CD14-positive monocyte (primary cell): ENCODE results near the gene IL1RAPL1. TPM values are rescaled to one million over a fixed set of nuclear protein-coding genes. Genes with fewer than 3 reads are reported as not detected.

Experiments
- DNase-seq, 3 donors: peaks; one replicate each; pipeline ENCODE4 v3.0.0-alpha.2; 2011 to 2022
- H2AFZ ChIP-seq: 2 replicates; pipeline ENCODE4 v1.6.0; 2012; ENCODE audit warnings: mild to moderate bottlenecking, low read depth, low read length, inconsistent platforms; ENCODE audit not compliant: insufficient read depth, poor library complexity, severe bottlenecking
- H3K27ac ChIP-seq, 2 donors: 1 replicate in 1 of 2; 2 replicates in 1 of 2; pipeline ENCODE4 v1.5.1; 2012 to 2013; ENCODE audit warnings: low read length in 2 of 2, control low read depth in 1 of 2, inconsistent platforms in 1 of 2, low read depth in 1 of 2, mild to moderate bottlenecking in 1 of 2
- H3K27me3 ChIP-seq, 2 donors: one replicate each; pipeline versions ENCODE4 v1.6.0 to v1.6.1; 2011 to 2013; ENCODE audit warnings: low read length in 2 of 2; ENCODE audit not compliant: control insufficient read depth in 2 of 2, insufficient read depth in 2 of 2
- H3K36me3 ChIP-seq, 2 donors: replicated peaks in 1 of 2; 1 replicate in 1 of 2; 2 replicates in 1 of 2; pipeline versions ENCODE4 v1.5.1 to v1.6.1; 2012 to 2013; ENCODE audit warnings: low read length in 2 of 2, control low read depth in 1 of 2, inconsistent platforms in 1 of 2, mild to moderate bottlenecking in 1 of 2; ENCODE audit not compliant: insufficient read depth in 2 of 2, control insufficient read depth in 1 of 2
- H3K4me1 ChIP-seq, 2 donors: 1 replicate in 1 of 2; 2 replicates in 1 of 2; pipeline versions ENCODE4 v1.5.1 to v1.6.1; 2012 to 2013; ENCODE audit warnings: low read length in 2 of 2, control low read depth in 1 of 2, inconsistent platforms in 1 of 2, mild to moderate bottlenecking in 1 of 2, moderate library complexity in 1 of 2; ENCODE audit not compliant: insufficient read depth in 2 of 2, control insufficient read depth in 1 of 2
- H3K4me2 ChIP-seq: replicated peaks from 2 replicates; pipeline ENCODE3; 2012; ENCODE audit warnings: low read length, moderate library complexity, mild to moderate bottlenecking; ENCODE audit not compliant: poor library complexity, severe bottlenecking; ENCODE audit errors: extremely low read depth
- H3K4me3 ChIP-seq, 3 experiments: fragments of 200-600 bp in 1 of 3; sonication (generic) in 1 of 3; replicated peaks in 1 of 3; 1 replicate in 2 of 3; 2 replicates in 1 of 3; pipeline ENCODE4 v1.5.1; 2011 to 2013; ENCODE audit warnings: low read length in 3 of 3, mild to moderate bottlenecking in 3 of 3, control low read depth in 2 of 3, low read depth in 2 of 3, inconsistent platforms in 1 of 3, moderate library complexity in 1 of 3
- H3K79me2 ChIP-seq: 2 replicates; pipeline ENCODE4 v1.6.0; 2012; ENCODE audit warnings: mild to moderate bottlenecking, control low read depth, inconsistent platforms, low read length, moderate library complexity; ENCODE audit not compliant: insufficient read depth
- H3K9ac ChIP-seq: 2 replicates; pipeline ENCODE4 v1.6.0; 2017; ENCODE audit warnings: low read length, mild to moderate bottlenecking; ENCODE audit not compliant: insufficient read depth, poor library complexity, severe bottlenecking
- H3K9me3 ChIP-seq, 2 donors: replicated peaks in 1 of 2; 1 replicate in 1 of 2; 2 replicates in 1 of 2; pipeline versions ENCODE4 v1.5.1 to v1.6.1; 2012 to 2013; ENCODE audit warnings: low read length in 2 of 2, control low read depth in 1 of 2; ENCODE audit not compliant: control insufficient read depth in 1 of 2, insufficient read depth in 1 of 2
- H4K20me1 ChIP-seq: 2 replicates; pipeline ENCODE4 v1.6.0; 2012; ENCODE audit warnings: mild to moderate bottlenecking, low read length, control low read depth, moderate library complexity; ENCODE audit not compliant: insufficient read depth
- H3K27ac Mint-ChIP-seq, 7 donors: one replicate each; pipeline ENCODE4 v1.8.0; 2020; ENCODE audit warnings: mild to moderate bottlenecking in 7 of 7, mixed read lengths in 7 of 7, moderate library complexity in 6 of 7, inconsistent platforms in 2 of 7
- H3K27me3 Mint-ChIP-seq, 3 donors: one replicate each; pipeline ENCODE4 v1.8.0; 2021 to 2022; ENCODE audit warnings: low read depth in 3 of 3, mild to moderate bottlenecking in 3 of 3, mixed read lengths in 3 of 3, moderate library complexity in 3 of 3, inconsistent platforms in 1 of 3
- H3K36me3 Mint-ChIP-seq, 2 donors: one replicate each; pipeline ENCODE4 v1.8.0; 2020; ENCODE audit warnings: mixed read lengths in 2 of 2, inconsistent platforms in 1 of 2, mild to moderate bottlenecking in 1 of 2
- H3K4me1 Mint-ChIP-seq: one replicate; pipeline ENCODE4 v1.8.0; 2020; ENCODE audit warnings: mild to moderate bottlenecking, mixed read lengths
- H3K4me3 Mint-ChIP-seq, 2 donors: one replicate each; pipeline ENCODE4 v1.8.0; 2020; ENCODE audit warnings: mild to moderate bottlenecking in 2 of 2, mixed read lengths in 2 of 2, moderate library complexity in 1 of 2
- H3K9me3 Mint-ChIP-seq, 7 donors: one replicate each; pipeline ENCODE4 v1.8.0; 2020 to 2022; ENCODE audit warnings: mixed read lengths in 7 of 7, mild to moderate bottlenecking in 6 of 7, moderate library complexity in 6 of 7, inconsistent platforms in 2 of 7
- WGBS: methylation state at CpG from one replicate; pipeline ENCODE4 v1.1.5; 2013; ENCODE audit warnings: missing lambda C conversion rate; ENCODE audit not compliant: insufficient coverage; 5-methylcytosine and 5-hydroxymethylcytosine counted together
- intact Hi-C, 2 donors: fragments of 100-400 bp; cut with micrococcal nuclease; formaldehyde crosslinking; loops; one replicate each; pipeline versions ENCODE4 v1.15.0 to v1.15.1; 2023
- polyA plus RNA-seq, 3 donors: library from polyadenylated mRNA; depleted of rRNA in 1 of 3; unstranded in 2 of 3; stranded (reverse) in 1 of 3; fragments of 300-500 nt in 2 of 3; fragments of >200 nt in 1 of 3; fragmentation: Illumina TruSeq in 2 of 3; gene quantifications; 1 replicate in 2 of 3; 2 replicates in 1 of 3; pipeline ENCODE4 v1.2.3, GENCODE V29; 2012 to 2021
- TF ChIP-seq, protein P1 (sequence below): fragments of 200-600 bp; IDR thresholded peaks from one replicate; pipeline ENCODE4 v1.8.0; 2022; ENCODE audit warnings: antibody characterized with exemption, mild to moderate bottlenecking

The IL1RAPL1 gene
- polyA plus RNA-seq, 3 donors = not detected

GRCh38 chrX:29687687-29688086, 1100.4 kb downstream of the IL1RAPL1 start:
- no peaks in the 10 kb centered on the region for H3K4me1 Mint-ChIP-seq
- H3K79me2 ChIP-seq = no peaks in the 10 kb centered on the region
- TF ChIP-seq, protein P1, sequence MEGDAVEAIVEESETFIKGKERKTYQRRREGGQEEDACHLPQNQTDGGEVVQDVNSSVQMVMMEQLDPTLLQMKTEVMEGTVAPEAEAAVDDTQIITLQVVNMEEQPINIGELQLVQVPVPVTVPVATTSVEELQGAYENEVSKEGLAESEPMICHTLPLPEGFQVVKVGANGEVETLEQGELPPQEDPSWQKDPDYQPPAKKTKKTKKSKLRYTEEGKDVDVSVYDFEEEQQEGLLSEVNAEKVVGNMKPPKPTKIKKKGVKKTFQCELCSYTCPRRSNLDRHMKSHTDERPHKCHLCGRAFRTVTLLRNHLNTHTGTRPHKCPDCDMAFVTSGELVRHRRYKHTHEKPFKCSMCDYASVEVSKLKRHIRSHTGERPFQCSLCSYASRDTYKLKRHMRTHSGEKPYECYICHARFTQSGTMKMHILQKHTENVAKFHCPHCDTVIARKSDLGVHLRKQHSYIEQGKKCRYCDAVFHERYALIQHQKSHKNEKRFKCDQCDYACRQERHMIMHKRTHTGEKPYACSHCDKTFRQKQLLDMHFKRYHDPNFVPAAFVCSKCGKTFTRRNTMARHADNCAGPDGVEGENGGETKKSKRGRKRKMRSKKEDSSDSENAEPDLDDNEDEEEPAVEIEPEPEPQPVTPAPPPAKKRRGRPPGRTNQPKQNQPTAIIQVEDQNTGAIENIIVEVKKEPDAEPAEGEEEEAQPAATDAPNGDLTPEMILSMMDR = no peak
- H3K4me1 ChIP-seq = no peaks in the 10 kb centered on the region
- H3K27ac Mint-ChIP-seq = no peak overlapping the region
- intact Hi-C loops = no loop called here
- H3K27me3 Mint-ChIP-seq = peaks cover 0 to 1% (median 0%) of the 10 kb centered on the region in 3 donors
- no peak overlapping the region for H2AFZ ChIP-seq
- H3K36me3 ChIP-seq = no peaks in the 10 kb centered on the region
- H3K4me3 Mint-ChIP-seq = no peak overlapping the region
- H3K9ac ChIP-seq = no peak overlapping the region
- no peaks in the 10 kb centered on the region for H3K36me3 Mint-ChIP-seq
- no peak overlapping the region for H3K27ac ChIP-seq
- no peak for DNase-seq
- no peak overlapping the region for H3K4me3 ChIP-seq
- no peaks in the 10 kb centered on the region for H4K20me1 ChIP-seq
- no peaks in the 10 kb centered on the region for H3K9me3 ChIP-seq
- H3K9me3 Mint-ChIP-seq = peaks cover 0 to 3% (median 1%) of the 10 kb centered on the region in 7 donors
- H3K27me3 ChIP-seq = no peaks in the 10 kb centered on the region
- H3K4me2 ChIP-seq = no peak overlapping the region

GRCh38 chrX:29690061-29690460, 1102.8 kb downstream of the IL1RAPL1 start:
- no peaks in the 10 kb centered on the region for H3K36me3 ChIP-seq
- no peak overlapping the region for H3K4me2 ChIP-seq
- Mint-ChIP-seq H3K27me3 (no peaks in the 10 kb centered on the region), H3K4me1 (no peaks in the 10 kb centered on the region), H3K9me3 (peaks cover 0 to 3% (median 1%) of the 10 kb centered on the region in 7 donors), H3K36me3 (no peaks in the 10 kb centered on the region), H3K27ac (no peak overlapping the region), H3K4me3 (no peak overlapping the region)
- TF ChIP-seq, protein P1 = no peak
- no peak overlapping the region for H3K4me3 ChIP-seq
- DNase-seq = no peak
- H2AFZ ChIP-seq = no peak overlapping the region
- H3K27me3 ChIP-seq = no peaks in the 10 kb centered on the region
- H3K27ac ChIP-seq = no peak overlapping the region
- no peak overlapping the region for H3K9ac ChIP-seq
- H3K4me1 ChIP-seq = no peaks in the 10 kb centered on the region
- intact Hi-C loops = no loop called here
- no peaks in the 10 kb centered on the region for H4K20me1 ChIP-seq
- no peaks in the 10 kb centered on the region for H3K9me3 ChIP-seq
- no CpG with 5 or more reads among the region's 3 CpGs for WGBS
- H3K79me2 ChIP-seq = no peaks in the 10 kb centered on the region
